GM19324 (cell line): Measurements from ENCODE around the gene LRG1.

Experiments used
- ATAC-seq: cut with Tn5 transposase; IDR thresholded peaks from one replicate; pipeline ENCODE4 v1.9.1; 2021; ENCODE audit warnings: mild to moderate bottlenecking, moderate library complexity; ENCODE audit not compliant: unreplicated experiment, low FRiP score

Gene LRG1, protein sequence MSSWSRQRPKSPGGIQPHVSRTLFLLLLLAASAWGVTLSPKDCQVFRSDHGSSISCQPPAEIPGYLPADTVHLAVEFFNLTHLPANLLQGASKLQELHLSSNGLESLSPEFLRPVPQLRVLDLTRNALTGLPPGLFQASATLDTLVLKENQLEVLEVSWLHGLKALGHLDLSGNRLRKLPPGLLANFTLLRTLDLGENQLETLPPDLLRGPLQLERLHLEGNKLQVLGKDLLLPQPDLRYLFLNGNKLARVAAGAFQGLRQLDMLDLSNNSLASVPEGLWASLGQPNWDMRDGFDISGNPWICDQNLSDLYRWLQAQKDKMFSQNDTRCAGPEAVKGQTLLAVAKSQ

DNA sequence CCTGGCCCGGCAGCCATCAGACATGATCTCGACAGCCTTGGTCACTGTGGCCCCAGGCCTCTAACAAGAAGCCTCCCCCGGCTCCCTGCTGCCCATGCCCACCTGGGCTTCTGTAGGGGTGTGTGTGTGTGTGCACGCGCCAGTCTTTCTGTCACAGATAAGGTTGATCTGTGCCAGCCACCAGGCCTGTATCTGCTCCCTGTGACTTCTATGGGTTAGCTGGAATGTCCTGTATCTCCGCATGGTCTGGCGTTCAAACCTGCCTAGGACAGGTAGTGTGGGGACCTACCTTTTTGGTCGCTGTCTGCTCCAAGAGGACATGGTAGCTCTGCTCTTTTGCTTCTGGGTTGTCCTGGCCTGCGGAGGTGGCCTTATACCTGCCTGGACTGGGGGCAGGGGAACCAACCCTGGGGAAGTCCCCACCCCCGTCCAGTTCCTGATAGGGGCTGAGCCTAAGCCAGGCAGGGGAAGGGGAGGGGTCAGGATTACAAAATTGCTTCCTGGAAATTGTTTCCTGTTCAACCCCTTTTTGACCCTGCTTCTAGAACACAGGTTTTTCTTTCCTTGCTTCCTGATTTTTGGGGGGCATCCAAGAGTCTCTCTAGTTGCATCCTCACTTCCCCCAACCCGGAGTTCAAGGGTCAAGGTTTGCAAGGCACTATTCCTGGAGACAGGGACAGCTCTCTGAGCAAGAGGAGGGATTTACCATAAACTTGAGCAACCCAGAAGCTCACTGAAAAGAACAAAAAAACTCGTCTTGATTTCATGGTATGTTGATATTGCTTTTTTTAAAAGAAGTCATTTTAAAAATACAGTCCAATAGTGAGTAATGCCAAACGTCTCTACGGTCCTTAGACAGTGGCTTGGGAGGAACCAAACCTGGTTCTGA, at the start of gene LRG1:
Gene LRG1 (minus strand): TSS at position 344 of the 889 bp plus-strand sequence. CDS start 23 bp downstream, at position 321.
- no peak for ATAC-seq

DNA sequence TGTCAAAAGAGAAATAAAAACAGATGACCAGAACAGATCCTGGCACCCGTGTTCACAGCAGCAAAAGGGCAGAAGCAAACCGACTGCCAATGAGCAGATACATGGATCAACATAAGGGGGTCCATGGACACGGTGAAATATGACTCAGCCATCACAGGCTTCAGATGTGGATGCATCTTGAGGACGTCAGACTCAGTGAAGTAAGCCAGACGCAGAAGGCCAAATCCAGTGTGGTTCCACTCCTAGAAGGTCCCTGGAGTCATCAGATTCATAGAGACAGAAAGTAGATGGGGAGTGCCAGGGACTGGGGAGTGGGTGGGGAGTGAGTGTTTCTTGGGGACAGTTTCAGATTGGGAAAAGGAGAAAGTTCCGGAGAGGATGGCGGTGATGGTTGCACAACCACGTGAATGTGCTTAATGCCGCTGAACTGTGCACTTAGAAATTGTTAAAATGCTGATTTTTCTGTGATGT, 48.5 kb upstream of the LRG1 start:
- no peak for ATAC-seq

DNA sequence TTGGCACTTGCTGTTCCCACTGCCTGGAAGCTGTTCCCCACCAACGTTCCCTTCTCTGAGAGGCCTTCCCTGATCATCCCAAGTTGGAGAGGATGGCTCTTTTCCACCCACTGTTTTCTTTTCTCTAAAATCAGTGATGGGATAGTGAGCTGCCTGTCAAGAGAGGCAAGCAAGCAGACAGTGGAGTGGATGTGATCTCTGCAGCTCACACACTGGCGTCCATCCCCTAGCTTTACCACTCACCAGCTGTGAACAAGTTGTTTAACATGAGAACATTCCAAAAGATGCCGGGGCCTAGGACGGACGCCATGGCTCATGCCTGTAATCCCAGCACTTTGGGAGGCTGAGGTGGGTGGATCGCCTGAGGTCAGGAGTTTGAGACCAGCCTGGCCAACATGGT, 47.7 kb upstream of the LRG1 start:
- ATAC-seq: no peak

DNA sequence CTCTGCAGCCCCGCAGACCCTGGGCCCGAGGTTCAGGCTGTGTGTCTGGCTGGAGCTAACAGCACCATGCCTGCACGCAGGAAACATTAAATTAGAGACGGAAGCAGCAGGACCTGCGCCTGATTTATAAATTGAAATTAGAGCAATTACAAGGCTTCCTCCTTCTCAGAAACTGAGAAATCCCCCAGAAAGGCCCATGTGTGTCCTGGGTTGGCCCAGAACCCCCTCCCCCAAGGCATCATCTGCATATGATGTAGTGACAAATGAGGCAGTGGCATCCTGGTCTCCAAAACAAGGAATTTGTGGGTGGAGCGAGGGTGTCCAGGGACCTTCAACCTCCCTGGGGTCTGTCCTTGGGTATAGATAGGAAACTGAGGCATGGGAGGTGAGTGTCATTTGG, 46.9 kb upstream of the LRG1 start:
- no peak for ATAC-seq

DNA sequence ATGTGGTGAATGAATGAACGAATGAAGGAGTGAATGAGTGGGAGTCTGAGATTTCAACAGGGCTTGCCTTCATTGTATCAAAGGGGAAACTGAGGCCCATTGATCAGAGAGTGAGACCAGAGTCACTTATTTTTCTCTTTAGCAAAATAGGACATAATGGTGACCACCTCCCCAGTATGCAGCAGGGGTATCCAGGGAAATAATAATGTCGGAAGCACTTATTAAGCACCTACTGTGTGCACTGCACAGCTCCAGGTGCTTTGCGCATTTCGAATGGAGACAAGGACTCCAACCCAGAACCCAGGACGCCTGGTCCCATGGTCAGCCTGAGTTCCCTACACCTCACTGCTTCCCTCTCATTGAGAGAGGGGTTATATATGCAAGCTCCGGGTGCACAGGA, 46.4 kb upstream of the LRG1 start:
- no peak for ATAC-seq

DNA sequence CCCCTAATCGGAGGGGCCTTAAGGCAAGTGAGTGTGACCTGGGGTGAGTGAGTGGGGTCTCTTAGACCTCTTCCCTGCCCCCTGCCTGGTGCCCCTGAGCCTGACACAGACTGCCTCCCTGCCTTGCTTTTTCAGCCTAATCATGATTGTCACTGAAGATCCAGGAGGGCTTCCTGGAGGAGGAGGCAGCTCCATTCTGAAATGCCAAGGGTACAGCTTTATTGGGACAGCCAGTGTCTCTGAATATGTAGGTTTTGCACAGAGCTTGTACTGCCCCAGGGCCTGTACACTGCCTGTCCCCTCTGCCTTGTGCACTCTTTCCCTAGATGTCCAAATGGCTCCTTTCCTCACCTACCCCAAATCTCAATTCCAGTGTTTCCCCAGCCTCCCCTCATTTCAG, 45.7 kb upstream of the LRG1 start:
- no peak for ATAC-seq

DNA sequence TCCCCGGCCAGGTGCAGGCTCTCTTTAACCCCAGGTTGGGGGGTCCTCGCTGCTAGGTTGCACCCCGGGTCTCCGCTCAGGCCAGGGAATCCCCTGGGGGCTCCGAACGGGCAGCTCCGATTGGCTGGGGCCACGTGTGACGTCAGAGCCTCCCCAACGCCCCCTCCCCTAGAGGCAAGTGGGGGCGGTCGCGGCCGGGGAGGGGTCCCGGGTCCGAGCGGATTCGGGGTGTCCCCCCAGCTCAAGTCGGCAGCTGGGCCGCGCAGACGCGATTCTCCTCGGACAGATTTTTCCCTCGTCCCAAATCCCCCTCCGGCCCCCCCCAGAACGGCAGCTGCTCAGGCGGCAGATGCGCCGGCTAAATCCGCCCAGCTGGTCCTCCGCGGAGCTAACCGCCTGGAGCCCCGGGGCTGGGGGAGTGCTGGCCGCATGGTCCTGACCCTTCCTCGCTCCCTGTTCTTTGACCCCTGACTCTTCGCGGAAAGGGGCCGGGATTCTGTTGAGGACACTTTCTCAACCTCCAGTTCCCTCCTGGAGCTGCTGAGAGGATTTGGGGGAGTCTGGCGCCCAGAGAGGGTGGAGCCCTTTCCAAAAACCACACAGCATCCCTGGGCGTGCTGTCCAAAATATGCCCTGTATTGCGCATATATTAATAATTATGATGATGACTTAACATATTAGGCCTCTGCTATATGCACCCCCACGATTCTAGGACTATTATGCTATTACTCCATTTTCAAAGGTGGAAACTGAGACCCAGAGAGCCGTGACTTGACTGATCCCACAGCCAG, 45.0 kb upstream of the LRG1 start:
- ATAC-seq: no peak

DNA sequence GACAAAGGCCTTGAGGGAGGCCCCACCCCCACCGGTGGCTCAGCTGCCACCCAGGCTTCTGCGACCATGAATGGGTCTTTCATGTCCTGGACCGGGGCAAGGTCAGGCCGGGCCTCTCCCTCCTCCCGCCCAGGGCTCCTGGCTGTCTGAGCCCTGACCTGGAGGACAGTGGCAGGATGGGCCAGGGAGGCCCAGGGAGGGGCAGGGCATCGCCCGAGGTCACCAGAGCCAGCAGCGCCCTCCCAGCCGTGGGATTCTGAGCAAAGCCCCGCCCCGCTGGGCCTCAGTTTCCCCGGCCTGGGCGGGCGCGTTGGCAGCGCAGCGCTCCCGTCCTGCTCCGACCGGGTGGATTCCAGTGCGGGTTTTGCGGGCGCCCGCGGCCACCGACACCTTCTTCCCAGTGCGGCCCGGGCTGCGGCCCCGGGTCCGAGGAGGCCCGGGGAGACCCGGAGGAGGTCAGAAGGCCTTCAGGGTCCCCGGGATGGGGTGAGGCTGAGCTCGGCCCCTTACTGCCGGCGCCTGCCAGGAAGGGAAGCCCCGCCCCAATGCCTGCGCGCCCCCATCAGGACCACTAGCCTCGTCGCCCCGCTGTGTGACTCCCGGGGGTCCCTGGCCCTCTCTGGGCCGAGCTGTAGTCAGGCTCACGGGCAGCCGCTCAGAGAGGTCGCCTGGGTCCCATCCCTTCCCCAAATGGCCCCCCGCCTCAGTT, 44.3 kb upstream of the LRG1 start:
- ATAC-seq: no peak

DNA sequence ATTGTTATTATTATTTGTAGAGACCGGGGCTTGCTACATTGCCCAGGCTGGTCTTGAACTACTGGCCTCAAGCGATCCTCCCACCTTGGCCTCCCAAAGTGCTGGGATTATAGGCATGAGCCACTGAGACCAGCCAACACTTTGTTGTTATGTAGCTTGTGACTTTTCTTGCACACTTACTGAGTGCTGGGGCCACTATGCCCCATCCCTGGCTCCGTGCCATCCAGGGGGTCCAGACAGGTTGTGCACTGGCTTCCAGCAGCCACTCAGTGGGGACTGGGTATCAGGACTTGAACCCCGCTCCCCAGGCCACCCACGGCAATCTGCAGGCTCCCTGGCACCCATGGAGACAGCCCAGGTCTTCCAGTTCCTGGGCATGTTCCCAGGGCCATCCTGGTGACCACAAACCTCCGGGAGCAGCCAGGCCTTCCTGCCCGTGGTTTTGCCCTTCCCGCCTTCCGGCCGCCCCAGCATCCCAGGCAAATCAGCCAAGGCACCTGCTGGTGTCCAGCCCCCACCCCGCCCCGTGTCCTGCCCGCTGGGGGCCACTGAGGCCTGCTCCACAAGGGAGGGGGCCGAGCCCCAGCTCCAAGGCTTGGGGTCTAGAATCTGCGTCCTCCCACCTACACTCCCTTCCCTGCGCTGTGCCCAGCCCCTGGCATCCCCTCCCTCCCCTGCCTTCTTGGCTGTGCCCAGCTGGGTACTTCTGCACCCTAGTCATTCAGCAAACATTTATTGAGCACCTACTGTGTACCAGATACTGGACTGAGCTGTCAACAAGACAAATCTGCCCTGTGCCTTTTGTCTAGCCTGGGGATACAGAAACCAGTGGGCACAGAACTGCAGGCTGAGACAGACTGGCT, 43.4 kb upstream of the LRG1 start:
- ATAC-seq: no peak

DNA sequence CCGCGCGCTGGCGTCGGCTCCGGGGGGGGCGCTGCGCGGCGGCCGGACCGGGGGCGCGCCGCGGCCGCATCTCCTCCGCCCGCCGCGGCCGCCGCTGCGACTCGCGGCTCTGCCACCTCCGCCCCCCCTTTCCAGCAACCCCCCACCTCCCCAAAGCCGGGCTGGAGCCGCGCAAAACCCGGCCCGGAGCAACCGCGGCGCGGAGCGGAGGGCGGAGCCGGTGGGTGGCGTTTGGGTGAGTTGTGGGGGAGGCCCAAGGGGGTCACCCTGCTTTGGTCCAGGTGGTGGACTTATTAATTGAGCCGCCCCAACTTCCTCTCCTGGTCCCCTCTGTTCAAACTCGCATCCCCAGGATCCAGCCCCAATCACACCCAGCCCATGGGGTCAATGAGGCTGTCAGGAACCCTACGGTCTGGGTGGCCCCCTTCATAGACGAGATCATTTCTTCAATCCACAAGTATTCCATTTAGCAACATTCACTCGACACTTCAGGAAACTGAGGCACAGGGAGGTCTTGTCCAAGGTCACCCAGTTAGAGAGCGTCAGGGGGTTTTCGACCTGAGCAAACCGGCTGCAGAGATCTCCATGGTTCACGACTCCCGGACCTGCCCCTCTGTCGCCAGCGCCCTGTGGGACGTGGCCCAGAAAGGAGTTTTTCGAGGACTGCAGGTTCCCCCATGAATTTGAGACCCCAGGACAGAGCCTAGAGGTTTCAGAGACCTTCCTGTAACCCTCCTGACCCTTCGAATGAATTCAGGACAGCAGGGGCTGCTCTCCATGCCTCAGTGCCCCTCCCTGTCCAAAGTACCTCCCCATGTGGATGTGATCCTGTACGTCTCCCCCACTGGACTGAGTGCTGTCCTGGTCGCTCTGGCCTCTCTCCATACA, 42.1 kb upstream of the LRG1 start:
- no peak for ATAC-seq

DNA sequence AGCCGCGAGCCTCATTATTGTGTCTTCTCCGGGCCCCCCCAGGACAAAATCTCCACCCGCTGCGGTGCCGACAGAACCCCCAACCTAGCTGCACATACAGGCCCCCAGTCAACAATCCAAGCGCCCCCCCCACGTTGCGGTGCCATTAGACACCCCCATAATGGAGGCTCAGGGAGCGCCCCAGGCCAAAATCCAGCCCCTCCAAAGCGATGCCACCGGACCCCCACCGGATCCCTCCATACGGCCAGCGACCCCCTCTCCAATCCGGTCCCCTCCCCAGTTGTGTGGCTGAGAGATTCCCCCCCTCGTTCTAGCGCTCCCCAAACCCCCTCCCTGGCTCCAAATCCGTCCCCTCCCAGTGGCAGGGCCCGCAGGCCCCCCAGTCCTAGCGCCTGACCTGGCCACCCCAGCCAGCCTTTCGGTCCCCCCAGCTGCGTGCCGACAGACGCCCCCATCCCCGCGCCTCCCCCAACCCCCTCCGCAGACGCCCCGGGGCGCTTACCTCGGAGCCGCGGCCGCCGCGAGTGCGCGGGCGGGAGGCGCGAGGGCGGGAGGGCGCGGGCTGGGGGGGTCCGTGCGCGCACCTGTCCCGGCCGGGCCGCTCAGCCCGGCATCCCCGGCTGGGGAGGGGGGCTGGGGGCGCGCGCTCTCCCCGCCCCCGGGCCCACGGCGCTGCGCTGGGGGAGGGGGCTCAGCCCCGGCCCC, 41.3 kb upstream of the LRG1 start:
- ATAC-seq: no peak

DNA sequence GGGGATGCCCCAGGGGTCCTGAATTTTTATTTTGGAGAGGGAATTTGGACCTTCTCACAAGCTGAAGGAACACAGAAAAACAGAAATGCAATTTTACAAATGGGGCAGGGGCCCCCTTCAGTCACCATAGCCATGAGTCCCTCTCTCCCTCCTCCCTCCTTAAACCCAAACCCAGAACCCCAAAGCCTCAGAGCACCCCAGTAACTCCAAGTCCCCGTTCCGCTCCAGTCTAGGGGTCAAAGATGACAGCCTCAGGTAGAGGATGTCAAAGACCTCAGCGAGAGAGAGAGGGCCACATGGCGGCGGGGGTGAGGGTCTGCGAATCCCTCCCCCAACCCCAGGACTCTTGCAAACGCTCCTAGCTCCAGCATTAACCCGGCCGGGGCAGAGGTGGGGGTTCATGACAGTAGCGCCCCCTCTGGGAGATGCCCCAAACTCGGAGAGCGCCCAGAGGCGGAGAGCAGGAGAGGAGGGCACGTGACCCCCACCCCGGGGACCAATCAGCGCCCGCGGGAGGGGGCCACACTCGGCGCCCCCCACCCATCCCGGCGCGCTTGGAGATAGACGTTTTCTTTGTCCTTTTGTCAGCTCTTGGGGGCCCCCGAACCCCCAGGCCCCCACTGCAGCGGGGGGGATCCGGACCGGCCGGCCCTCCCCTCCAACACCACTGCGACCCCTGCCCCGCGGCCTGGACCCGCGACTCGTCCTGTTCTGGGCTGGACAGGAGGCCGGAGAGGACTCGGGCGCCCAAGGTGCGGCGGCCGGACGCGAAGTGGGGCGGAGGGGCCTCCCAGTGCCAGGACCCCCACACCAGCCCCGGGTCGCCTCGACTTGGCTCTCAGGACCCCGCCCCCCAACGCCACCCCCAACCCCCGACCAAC, 40.4 kb upstream of the LRG1 start:
- no peak for ATAC-seq

DNA sequence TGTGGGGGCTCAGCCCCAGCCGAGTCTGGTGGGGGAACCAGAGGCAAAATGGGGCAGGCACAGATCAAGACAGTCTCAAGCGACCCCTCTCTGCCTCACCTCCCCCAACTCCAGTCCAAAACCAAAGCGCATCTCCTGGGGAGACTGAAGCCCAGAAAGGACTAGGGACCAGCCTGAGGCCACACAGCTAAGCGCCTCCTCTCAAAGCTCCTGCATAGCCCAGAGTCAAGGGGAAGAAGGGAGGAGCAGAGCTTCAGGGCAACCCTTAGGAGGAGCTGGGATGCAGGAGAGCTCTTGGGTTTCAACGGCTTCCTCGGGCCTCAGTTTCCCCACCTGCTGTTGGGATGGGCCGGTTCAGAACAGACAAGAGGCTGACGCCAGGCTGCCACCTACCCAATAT, 39.6 kb upstream of the LRG1 start:
- ATAC-seq: no peak

DNA sequence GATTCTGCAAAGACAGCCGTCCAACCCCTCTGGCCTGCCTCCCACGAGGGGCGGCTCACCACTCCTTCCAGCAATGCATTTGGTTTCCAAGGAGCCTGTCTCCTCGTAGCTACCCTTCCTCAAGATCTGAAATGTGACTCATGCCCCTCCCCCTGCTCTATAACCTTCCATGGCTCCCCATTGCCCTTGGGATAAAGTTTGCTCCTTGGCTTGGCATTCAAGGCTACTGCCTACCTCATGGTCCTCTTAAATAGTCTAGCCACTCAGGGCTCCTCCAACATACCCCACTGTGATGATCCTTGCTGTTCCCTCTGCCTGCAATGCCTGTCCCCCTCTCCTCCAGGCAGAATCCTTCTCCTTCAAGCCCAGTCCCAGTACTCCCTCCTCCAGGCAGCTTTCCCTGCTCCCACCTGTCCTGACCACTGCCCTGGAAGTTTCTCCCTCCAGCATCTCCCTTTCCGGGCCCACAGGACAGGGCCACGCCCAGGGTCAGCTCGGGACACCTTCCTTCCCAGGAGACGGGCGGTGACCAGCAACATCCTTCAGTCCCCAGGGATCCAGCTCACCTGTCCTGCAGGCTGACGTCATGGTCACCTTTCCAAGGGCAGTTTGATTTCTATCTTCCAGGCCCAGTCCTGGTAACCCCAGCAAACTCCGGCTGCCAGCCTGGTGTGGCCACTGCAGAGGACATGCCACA, 38.9 kb upstream of the LRG1 start:
- no peak for ATAC-seq

DNA sequence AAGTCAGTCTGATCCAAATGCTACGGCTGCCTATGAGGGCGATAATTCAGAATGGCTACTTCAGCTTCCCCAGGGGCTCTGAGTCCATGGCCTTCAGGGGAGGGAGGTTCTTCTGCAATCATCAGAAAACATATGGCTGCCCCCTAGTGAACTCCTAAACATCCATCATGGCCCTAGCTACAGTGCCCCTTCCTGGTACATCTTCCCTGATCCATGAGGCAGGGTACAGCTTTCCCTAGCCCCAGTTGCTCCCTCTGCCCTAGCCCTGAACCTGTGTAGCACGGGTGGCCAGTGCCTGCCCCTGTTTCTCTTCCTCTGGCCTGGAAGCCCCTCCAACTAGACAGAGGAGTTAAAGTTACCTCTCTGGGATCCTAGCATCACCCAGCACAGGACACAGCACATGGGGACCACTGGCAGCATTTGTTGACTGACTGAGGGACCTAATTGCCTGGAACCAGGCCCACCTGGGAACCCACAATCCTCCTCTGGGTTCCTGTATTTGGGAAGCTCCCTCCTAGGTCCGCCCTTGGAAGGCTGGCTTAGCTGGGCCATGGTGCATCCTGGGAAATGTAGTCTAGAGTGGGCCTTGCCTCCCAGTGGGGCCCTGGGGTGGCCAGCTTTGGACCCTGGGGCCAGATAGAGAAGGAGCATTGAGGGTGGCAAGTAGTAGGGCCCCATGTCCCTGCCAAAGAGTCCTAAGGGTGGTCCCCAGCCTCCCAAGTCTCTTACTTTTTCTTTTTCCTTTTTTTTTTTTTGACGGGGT, 37.4 kb upstream of the LRG1 start:
- ATAC-seq: no peak
